Measurements from ENCODE around the gene ZEB2. TPM values are rescaled to one million over a fixed set of nuclear protein-coding genes. Genes with fewer than 3 reads are reported as not detected.

The ZEB2 gene
- total RNA-seq, 6 experiments from 2014 or later, result 13.5 to 35.9 (median 21.7) TPM

DNA sequence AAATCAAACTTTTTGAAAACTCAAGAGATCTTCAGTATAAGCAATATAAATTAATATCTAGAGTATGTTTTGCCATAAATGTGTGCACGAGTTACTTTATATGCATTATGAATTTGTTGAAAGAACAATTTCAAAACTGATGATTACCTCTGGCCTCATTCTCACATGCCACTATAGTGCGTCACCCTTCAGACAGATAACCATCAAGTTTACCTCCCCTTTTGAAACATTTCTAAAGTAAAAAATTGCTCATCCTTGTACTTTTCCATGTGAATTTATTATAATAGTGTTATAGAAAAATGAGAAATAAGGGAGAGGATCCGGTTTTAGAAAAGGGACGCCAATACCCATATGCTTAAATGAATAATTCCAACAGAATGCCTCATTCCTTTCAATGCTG, 38.3 kb downstream of the ZEB2 start:
- ATAC-seq, result no peak
- Histone ChIP-seq H3K27ac (no peak overlapping the region), H3K9me3 (no peaks in the 10 kb centered on the region), H3K4me1 (peaks cover 0 to 1% (median 0%) of the 10 kb centered on the region in 4 donors), H3K4me3 (no peak overlapping the region), H3K27me3 (no peaks in the 10 kb centered on the region), H3K36me3 (no peaks in the 10 kb centered on the region)
- no peak for TF ChIP-seq POLR2A (IDR thresholded peaks at IDR 0.05)
- TF ChIP-seq, protein P1, sequence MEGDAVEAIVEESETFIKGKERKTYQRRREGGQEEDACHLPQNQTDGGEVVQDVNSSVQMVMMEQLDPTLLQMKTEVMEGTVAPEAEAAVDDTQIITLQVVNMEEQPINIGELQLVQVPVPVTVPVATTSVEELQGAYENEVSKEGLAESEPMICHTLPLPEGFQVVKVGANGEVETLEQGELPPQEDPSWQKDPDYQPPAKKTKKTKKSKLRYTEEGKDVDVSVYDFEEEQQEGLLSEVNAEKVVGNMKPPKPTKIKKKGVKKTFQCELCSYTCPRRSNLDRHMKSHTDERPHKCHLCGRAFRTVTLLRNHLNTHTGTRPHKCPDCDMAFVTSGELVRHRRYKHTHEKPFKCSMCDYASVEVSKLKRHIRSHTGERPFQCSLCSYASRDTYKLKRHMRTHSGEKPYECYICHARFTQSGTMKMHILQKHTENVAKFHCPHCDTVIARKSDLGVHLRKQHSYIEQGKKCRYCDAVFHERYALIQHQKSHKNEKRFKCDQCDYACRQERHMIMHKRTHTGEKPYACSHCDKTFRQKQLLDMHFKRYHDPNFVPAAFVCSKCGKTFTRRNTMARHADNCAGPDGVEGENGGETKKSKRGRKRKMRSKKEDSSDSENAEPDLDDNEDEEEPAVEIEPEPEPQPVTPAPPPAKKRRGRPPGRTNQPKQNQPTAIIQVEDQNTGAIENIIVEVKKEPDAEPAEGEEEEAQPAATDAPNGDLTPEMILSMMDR (IDR thresholded peaks at IDR 0.05), result no peak
- no peak for DNase-seq
- intact Hi-C loops (cut with DNase I), result no loop called here
- WGBS (ENCODE audit: insufficient coverage, low coverage, low lambda C conversion rate, missing lambda C conversion rate), result 46% methylated on average over 4 of the region's 4 CpGs

DNA sequence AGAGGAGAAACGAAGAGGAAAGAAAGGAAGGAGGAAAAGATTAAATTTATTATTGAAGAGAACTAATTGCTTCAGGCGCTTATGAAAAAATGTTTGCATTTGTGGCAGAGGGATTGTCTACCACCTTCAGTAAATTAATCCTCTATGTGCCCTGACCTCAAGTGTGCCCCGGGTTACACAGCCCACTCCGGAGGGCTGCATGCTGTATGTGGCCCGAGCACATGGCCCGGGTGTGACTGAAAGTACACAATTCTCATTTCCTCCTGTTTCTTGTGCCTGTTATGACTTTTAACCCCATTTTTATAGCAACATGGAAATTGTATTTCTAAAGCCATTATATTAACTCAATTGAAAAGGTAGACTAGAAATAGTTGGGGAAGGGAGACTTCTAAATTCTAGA, 38.8 kb downstream of the ZEB2 start:
- H3K27me3 ChIP-seq, result no peaks in the 10 kb centered on the region
- DNase-seq, result no peak
- H3K36me3 ChIP-seq, result no peaks in the 10 kb centered on the region
- no peak overlapping the region for H3K27ac ChIP-seq
- intact Hi-C loops (cut with DNase I), result no loop called here
- no peaks in the 10 kb centered on the region for H3K9me3 ChIP-seq
- WGBS (ENCODE audit: insufficient coverage, low coverage, low lambda C conversion rate, missing lambda C conversion rate), result 34% methylated on average over 6 of the region's 6 CpGs
- TF ChIP-seq POLR2A (IDR thresholded peaks at IDR 0.05), result no peak
- TF ChIP-seq, protein P1 (IDR thresholded peaks at IDR 0.05), result no peak
- no peaks in the 10 kb centered on the region for H3K4me1 ChIP-seq
- no peak for ATAC-seq
- no peak overlapping the region for H3K4me3 ChIP-seq

DNA sequence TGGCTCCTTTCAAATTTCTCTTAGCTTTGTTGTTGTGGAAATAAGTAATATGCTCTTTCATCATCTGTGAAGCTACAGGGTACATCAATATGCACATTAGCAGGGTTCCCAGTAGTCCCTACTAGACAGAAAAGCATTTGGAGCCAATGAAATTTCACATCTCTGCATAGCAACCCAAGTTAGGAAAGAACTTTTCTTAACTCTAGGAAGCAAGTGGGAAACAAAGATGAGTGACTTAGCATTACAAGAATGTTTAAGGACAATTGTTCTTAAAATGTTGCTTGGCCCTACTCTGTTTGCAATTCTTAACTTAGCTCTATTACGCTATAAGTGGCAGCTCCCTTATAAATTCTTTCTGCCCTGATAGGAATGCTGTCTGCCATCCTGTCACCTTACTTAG, 39.6 kb downstream of the ZEB2 start:
- H3K27ac ChIP-seq, result no peak overlapping the region
- ATAC-seq, result no peak

DNA sequence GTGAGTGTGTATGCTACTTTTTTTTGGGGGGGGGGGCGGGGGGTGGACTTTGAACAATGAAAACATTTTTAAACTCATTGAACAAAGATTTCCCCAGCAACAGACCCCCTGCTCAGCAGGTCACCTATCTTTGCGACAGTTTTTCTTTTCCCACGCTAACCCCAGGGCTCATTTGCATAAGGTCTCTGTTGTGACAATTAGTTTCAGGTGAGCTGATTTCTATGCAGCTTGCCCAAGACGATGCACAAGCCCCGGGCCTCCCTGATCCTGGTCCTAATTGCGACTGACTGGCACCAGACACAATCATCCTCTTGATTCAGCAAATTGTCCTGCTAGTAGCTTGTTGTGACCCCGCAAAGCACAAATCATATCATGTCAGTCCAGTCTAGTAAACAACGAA, 40.3 kb downstream of the ZEB2 start:
- no peak for TF ChIP-seq POLR2A (IDR thresholded peaks at IDR 0.05)
- TF ChIP-seq, protein P1 (IDR thresholded peaks at IDR 0.05), result no peak
- no peak overlapping the region for H3K27ac ChIP-seq
- no peaks in the 10 kb centered on the region for H3K4me1 ChIP-seq
- intact Hi-C loops (cut with DNase I), result no loop called here
- no peak for ATAC-seq
- no peaks in the 10 kb centered on the region for H3K27me3 ChIP-seq
- no peak overlapping the region for H3K4me3 ChIP-seq
- 51% methylated on average over 8 of the region's 8 CpGs for WGBS (ENCODE audit: insufficient coverage, low coverage, low lambda C conversion rate, missing lambda C conversion rate)
- DNase-seq, result no peak
- H3K9me3 ChIP-seq, result no peaks in the 10 kb centered on the region
- H3K36me3 ChIP-seq, result no peaks in the 10 kb centered on the region

More for the DNA sequence above, 39.6 kb downstream of the ZEB2 start:
- H3K27me3 ChIP-seq, result no peaks in the 10 kb centered on the region
- intact Hi-C loops (cut with DNase I), result no loop called here
- H3K36me3 ChIP-seq, result no peaks in the 10 kb centered on the region
- H3K9me3 ChIP-seq, result no peaks in the 10 kb centered on the region
- no peak for DNase-seq
- no peak overlapping the region for H3K4me3 ChIP-seq
- TF ChIP-seq POLR2A (IDR thresholded peaks at IDR 0.05), result no peak
- TF ChIP-seq, protein P1 (IDR thresholded peaks at IDR 0.05), result no peak
- H3K4me1 ChIP-seq, result no peaks in the 10 kb centered on the region
- 86% methylated on average over 1 of the region's 1 CpG for WGBS (ENCODE audit: insufficient coverage, low coverage, low lambda C conversion rate, missing lambda C conversion rate)

DNA sequence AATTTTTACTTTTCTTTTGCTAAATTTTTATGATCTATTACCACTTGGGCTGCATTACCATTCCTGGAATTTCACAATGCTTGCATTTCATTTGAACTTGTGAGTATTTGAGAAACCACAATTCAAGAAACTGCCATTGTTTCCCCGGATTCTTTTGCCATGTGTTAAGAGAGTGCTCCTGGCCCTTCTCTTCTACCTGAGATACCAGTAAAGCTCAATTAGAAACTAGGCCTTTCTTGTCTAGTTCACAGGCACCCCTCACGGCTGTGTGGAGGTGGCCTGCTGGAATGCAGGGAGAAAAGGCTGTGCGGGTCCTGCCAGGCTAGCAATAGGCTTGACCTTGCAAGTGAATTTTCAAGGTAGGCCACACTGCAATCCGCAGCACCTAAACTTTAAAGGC, 40.8 kb downstream of the ZEB2 start:
- 64% methylated on average over 4 of the region's 4 CpGs for WGBS (ENCODE audit: insufficient coverage, low coverage, low lambda C conversion rate, missing lambda C conversion rate)
- H3K4me1 ChIP-seq, result no peaks in the 10 kb centered on the region
- intact Hi-C loops (cut with DNase I), result no loop called here
- no peaks in the 10 kb centered on the region for H3K36me3 ChIP-seq
- H3K9me3 ChIP-seq, result no peaks in the 10 kb centered on the region
- ATAC-seq (no peak), DNase-seq (no peak)
- H3K27ac ChIP-seq, result no peak overlapping the region
- H3K27me3 ChIP-seq, result no peaks in the 10 kb centered on the region
- TF ChIP-seq, protein P1 (IDR thresholded peaks at IDR 0.05), result no peak
- no peak for TF ChIP-seq POLR2A (IDR thresholded peaks at IDR 0.05)
- no peak overlapping the region for H3K4me3 ChIP-seq
